ENCODE results near the gene NMT1.

DNA sequence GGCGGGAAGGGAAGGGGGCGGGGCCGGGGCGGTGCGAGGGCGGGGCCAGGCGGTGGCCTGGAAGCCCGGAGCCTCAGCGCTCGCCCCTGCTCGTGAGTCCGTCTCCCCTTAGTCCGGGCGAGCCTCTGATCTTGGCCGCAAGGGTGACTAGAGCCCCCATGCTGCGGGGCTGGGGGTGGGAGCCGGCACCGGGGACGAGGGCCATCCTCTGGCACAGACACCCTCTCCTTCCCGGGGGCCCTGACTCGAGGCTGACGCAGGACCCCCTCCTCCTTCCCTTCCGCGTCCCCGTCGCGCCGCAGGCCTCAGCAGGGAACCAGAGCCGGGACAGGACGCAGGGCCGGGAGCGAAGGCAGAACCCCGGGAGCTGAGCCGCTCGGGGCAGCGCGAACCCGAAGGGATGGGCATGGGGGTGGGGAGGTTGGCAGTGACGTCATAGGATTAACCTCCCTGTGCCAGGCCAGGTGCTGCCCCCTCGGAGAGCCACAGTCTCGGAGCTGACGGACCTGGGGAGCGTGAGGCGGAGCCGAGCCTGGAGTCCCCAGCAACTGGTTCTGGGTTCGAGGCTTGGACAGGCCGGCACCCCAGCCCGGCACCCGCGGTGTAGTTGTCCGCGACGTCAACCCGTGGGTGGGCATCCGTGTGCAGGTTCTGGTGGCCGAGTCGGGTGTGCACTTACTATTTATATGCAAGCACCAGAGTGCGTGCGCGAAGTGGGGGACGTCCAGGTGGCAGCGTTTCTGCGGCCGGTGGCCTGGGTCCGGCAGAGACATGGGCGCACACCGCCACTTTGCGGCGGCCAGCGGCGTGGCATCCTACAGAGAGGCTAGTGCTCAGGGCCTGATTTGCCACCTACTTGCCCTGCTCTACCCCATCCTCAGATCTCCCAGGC is 71.7 kb downstream of the NMT1 start:
- peak; percentile 48; the same call in 1 of the 2 replicates for TF ChIP-seq CTCF (tag by site-specific recombination; IDR thresholded peaks at IDR 0.05)
- TF ChIP-seq SP2 (tag by site-specific recombination; IDR thresholded peaks at IDR 0.05), result peak; percentile 63
- no peak; the same call in 1 of the 2 replicates for TF ChIP-seq TCF7L2 (IDR thresholded peaks at IDR 0.05; ENCODE audit: borderline replicate concordance, low read depth, low read length)
- TF ChIP-seq ZNF670 (tag by site-specific recombination; IDR thresholded peaks at IDR 0.05; ENCODE audit: low read depth), result no peak
- TF ChIP-seq YY1 (tag by site-specific recombination; IDR thresholded peaks at IDR 0.05), result no peak
- TF ChIP-seq KLF1 (tag by site-specific recombination; IDR thresholded peaks at IDR 0.05), result peak; percentile 68
- no peak; the same call in 1 of the 2 replicates for TF ChIP-seq MYNN (tag by site-specific recombination; IDR thresholded peaks at IDR 0.05; ENCODE audit: borderline replicate concordance)
- TF ChIP-seq, protein P1, sequence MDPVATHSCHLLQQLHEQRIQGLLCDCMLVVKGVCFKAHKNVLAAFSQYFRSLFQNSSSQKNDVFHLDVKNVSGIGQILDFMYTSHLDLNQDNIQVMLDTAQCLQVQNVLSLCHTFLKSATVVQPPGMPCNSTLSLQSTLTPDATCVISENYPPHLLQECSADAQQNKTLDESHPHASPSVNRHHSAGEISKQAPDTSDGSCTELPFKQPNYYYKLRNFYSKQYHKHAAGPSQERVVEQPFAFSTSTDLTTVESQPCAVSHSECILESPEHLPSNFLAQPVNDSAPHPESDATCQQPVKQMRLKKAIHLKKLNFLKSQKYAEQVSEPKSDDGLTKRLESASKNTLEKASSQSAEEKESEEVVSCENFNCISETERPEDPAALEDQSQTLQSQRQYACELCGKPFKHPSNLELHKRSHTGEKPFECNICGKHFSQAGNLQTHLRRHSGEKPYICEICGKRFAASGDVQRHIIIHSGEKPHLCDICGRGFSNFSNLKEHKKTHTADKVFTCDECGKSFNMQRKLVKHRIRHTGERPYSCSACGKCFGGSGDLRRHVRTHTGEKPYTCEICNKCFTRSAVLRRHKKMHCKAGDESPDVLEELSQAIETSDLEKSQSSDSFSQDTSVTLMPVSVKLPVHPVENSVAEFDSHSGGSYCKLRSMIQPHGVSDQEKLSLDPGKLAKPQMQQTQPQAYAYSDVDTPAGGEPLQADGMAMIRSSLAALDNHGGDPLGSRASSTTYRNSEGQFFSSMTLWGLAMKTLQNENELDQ (tag by site-specific recombination; IDR thresholded peaks at IDR 0.05; ENCODE audit: low read depth), result no peak
- TF ChIP-seq ZNF146 (tag by site-specific recombination; IDR thresholded peaks at IDR 0.05), result 0 out of 2 replicates have a peak, but pooled peaks have one; percentile 27
- TF ChIP-seq PRDM1 (tag by site-specific recombination; IDR thresholded peaks at IDR 0.05), result no peak
- TF ChIP-seq ZBTB8A (tag by site-specific recombination; IDR thresholded peaks at IDR 0.05), result peak; percentile 65
- TF ChIP-seq PATZ1 (tag by site-specific recombination; IDR thresholded peaks at IDR 0.05), result peak; percentile 97
- TF ChIP-seq PBX3 (CRISPR knock-in tag; IDR thresholded peaks at IDR 0.05), result peak; percentile 24; the same call in 1 of the 2 replicates

Data from HEK293 (cell line).